Umbilical cord (tissue), 2 donors: ENCODE data around the gene FBXL2. TPM values are rescaled to one million over a fixed set of nuclear protein-coding genes. Genes with fewer than 3 reads are reported as not detected.
A peak's percentile ranks its signal among the peaks of the same experiment; 100 is the strongest.

ENCODE experiments used
- DNase-seq: peaks from one replicate; pipeline ENCODE4 v3.0.0-alpha.2; 2015; ENCODE audit warnings: low spot score
- total RNA-seq: library from RNA; depleted of rRNA; stranded (reverse); fragments of >200 nt; gene quantifications from one replicate; pipeline ENCODE4 v1.2.3, GENCODE V29; 2014; ENCODE audit warnings: low replicate concordance; ENCODE audit not compliant: insufficient read depth

Gene FBXL2, protein sequence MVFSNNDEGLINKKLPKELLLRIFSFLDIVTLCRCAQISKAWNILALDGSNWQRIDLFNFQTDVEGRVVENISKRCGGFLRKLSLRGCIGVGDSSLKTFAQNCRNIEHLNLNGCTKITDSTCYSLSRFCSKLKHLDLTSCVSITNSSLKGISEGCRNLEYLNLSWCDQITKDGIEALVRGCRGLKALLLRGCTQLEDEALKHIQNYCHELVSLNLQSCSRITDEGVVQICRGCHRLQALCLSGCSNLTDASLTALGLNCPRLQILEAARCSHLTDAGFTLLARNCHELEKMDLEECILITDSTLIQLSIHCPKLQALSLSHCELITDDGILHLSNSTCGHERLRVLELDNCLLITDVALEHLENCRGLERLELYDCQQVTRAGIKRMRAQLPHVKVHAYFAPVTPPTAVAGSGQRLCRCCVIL
- total RNA-seq: 13.5 TPM

DNA sequence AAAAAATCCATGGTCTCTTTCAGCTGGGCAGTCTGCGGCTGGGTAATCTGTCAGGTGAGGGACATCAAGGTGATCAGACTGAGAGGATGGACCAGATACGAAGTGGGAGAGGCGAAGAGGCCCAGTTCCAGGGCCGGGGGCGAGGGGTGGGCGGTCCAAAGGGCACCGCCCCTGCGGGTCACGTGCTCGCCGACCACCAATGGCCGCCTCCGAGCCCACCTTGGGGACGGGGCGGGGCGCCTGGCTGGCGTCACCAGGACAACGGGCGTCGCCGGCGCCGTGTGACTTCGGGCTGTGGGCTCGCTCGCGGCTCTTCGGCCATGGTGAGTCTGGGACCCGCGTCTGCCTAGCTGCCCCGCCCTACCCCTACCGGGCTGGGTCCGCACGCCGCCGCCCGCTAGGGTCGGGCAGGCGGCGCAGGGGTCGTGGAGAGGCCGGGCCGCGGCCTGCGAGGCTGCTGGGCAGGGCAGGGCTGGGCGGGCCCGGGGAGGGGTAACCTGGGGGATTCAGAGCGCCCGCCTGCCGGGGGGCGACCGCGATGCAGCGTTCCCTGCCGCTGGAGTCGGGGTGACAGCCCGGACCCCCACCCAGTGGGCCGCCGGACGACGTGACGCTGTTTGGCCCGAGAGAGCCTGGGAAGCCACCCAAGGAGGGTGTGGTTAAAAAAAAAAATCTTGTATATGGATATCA, at the start of gene FBXL2:
TSS of gene FBXL2 (plus strand) at position 250 of the 690 bp plus-strand sequence. CDS start at position 321, 71 bp downstream.
- DNase-seq: peak; percentile 76

GRCh38 chr3:33229066-33229465, 48.2 kb upstream of the FBXL2 start:
- no peak for DNase-seq

DNA sequence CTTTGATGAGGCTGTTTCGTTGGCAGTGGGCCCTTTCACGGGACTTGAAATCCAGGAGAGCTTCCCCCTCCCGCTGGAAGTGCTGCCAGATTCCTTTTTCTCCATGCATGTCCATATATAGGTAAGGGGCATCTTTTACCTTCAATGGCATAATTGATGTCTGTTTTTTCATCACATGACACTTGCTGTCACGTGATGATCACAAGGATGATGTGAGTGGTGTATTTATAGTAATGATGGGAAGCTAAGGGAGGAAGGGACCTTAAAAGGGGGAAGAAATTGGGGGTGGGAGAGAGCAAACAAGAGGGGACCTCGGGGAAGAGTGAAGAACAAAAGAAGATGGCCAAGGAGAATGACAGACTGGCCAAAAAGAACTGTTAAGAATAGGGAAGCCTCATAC, 47.3 kb upstream of the FBXL2 start:
- no peak for DNase-seq

GRCh38 chr3:33231756-33232465, 45.3 kb upstream of the FBXL2 start:
- no peak for DNase-seq

DNA sequence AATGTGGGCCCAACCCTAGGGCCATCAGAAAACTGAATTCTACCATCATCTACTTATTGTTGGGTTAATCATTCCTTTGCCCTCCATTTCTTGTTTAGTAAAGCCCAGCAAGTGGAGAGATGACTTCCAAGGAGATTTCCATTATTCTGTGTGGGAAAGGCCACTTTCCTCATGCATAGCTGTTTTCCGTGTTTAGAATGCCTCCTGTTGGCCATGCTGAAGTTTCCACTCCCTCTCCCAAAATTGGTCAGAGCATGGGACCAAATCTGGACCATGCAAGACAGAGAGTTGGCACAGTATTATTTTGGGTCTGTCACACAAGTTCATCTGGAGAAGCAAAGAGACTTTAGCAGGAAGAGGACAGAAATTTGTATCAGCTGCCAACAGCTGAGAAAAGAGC, 43.4 kb upstream of the FBXL2 start:
- DNase-seq: no peak

DNA sequence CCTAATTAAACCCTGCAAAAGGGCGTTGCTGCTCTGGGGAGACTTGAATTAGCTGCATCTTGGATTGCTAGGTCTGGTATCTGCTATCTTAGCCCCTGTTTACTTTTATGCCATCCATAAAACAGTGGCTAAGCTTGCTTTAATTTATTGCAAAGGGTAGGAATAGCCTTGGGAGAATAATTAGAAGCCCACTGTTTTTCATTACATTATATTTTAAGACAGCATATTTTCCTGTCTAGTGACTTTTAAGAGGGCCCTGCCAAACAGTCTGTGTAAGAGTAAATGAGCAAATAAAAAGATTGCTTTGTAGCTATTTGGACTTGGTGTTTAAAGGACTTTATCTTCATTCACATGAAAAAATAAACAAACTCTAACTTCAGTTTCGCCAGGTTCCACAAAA, 41.2 kb upstream of the FBXL2 start:
- no peak for DNase-seq

DNA sequence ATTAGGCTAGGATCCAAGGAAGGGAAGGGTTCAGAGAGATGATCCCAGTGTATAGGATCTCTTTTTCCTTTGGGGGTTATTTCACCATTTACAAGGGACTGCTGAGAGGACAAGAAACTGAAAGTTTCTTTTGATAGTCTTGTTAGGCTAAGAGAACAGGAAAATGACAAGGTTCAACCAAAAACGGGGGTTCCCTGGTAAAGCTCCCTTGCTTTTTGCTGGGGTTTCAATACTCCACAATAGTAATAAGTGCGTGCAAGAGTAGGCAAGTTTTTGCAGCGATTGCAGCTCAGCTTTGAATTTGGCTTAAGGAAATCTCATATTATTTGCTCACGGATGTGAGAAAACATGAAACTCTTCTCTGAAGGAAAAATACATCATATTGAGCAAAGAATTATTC, 39.8 kb upstream of the FBXL2 start:
- no peak for DNase-seq

- DNase-seq: no peak
These were observed 38.3 kb upstream of the FBXL2 start for GRCh38 chr3:33238923-33239322.

DNA sequence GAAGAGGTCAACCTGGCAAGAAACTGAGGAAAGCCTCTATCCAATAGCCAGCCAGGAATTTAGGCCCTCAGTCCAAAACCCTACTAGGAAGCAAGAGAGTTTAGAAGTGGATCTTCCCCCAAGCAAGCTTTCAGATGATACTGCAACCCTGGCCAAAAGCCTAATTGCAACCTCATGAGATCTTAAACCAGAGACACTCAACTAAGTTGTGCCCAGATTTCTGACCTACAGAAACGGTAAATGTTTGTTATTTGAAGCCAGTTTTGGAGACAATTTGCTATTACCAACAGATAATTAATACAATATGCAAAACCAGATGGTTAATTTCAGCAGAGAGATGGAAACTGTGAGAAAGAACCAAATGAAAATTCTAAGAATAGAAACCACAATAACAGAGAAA, 37.0 kb upstream of the FBXL2 start:
- DNase-seq: no peak

DNA sequence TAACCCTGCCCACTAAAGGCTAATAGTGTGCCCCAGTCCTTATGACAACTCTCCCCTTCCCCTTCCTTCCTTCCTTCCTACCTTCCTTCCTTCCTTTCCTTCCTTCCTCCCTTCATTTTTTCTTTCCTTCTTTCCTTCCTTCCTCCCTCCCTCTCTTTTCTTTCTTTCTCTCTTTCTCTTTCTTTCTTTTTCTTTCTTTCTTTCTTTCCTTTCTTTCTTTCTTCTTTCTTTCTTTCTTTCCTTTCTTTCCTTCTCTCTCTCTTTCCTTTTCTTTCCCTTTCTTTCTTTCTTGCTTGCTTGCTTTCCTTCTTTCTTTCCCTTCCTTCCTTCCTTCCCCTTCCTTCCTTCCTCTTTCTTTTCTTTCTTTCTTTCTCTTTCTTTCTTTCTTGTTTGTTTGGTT, 30.5 kb upstream of the FBXL2 start:
- no peak for DNase-seq

DNA sequence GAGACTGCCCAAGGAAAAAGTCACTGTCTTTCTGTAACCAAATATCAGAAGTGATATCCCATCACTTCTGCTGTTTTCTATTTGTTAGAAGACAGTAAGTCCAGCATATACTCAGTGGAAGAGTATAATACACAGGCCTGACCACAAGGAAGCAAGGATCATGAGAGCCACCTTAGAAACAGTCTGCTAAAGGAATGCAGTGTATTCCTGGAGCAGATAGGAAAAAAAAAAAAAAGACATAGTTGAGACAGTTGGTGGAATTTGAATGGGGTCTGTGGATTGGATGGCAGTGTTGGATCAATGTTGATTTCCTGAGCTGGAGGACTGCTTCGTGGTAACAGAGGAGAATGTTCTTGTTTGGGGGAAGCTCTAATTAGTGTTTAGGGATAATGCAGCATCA, 26.5 kb upstream of the FBXL2 start:
- DNase-seq: no peak

- DNase-seq: no peak
These were observed 21.0 kb upstream of the FBXL2 start for GRCh38 chr3:33256249-33256648.

- no peak for DNase-seq
These were observed 17.1 kb upstream of the FBXL2 start for GRCh38 chr3:33260104-33260503.

DNA sequence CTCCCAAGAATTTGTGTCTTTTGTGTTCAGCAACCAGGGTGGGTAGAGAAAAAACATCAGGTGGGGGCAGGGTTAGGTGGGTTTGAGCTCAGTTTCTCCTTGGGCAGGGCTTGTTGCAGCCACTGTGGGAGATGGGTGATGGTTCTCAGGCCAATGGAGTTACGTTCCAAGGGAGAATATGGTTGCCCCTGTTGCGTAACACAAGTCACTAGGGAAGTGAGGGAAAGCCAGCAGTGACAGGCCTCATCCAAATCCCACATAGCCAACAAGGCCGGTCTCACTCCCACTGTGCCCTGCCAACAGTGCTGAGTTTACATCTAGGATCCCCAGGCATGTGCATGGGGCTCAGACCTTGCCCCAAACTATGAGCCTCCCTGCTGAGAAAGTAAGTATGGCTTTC, 7.9 kb upstream of the FBXL2 start:
- DNase-seq: no peak

DNA sequence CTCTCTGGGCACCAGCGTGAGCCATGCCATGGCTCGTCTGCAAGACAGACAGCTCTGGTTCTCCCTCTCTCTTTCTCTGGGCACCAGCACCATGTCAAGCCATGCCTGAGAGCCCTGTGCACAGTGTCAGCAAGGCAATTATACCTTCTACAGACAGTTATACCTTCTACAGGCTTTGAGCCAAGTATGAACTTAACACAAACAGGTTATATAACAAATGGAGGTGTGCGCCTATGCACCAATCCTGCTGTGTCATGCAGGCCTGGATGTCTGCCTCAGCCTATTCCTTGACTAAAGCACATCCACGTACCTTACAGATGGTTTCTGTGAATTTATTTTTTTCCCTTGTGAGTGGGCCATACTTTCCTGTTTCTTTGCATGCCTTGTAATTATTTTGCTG, 5.9 kb upstream of the FBXL2 start:
- DNase-seq: no peak

GRCh38 chr3:33273628-33274027, 3.6 kb upstream of the FBXL2 start:
- DNase-seq: no peak

DNA sequence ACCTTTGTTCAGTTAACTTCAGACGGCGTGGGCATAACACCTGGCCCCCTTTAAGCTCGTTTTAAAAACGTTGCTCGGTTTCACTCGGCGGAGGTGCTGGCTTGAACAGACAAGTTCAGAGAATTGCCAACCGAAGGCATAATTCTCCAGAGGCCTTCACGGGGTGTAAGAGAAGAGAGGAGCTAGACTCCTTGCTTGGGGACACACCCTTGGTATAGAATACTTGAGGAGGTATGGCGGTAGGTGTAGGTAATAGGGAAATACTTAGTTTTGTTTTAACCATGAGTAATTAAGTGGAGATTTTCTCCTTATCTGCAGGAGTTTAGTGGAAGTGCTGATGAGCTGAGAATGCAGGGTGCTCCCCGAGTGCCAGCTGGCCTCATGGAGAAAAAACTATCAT, 921 bp downstream of the FBXL2 start:
- DNase-seq: peak; percentile 59

DNA sequence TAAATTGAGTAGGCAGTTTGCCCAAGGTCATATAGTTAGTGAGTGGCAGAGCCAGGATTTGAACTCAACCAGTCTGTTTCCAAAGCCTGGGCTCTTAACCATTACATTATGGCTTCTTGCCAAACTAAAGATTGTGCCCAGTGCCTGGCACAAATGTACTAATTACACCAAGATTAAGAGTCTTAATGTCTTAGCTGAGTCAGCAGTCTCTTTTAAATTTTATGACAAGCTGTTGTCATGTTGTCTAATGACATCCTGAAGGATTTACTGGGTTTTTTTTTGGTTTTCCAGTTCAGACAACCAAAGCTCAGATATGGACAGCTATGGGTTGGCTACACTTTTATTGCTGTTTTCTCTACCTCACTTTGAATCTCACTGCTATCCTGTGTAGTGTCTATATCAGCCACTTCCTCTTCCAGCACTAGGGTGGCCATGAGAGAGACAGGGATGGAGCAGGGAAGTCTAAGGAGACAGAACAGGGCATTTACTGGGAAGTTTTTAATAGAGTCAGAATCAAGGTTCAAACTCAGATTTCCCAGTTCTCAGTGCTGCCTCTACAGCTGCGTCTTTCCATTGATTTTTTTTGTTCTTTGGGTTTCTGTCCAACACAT, 10.5 kb downstream of the FBXL2 start:
- no peak for DNase-seq

DNA sequence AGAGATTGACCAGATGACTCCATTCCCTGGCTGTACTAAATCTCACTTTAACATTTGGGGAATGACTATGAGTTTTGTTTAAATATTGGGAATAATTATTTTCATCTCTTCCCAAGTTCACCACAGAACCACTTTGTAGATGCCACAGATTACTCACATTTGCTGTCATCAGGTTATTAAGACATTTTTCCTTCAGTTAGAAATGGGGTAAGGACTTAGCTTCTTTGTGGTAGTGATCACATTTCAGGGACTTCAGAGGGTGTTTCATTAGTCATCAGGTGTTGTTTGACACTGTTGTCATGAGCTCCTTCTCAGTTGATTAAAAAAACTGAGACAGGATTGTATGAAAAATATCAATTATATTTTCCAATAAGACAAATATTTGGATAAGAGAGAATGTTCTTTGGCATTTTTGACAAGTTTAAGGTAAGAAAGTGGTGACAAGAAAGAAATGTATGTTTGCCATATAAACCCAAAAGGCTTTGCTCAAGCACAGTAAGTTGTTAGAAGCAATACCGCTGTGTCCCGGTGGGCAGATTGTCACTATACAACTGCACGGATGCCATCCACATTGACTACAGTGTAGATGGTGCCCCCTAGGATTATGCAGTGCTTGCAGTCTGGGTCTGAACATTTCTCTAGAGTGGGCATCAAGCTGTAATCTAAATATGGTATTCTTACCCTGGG, 22.3 kb downstream of the FBXL2 start:
- DNase-seq: no peak

- DNase-seq: peak; percentile 14
These were observed 35.1 kb downstream of the FBXL2 start for GRCh38 chr3:33312361-33312760.

GRCh38 chr3:33313331-33313730, 36.1 kb downstream of the FBXL2 start:
- DNase-seq: no peak
